ENCODE data around the gene YWHAE. TPM values are rescaled to one million over a fixed set of nuclear protein-coding genes. Genes with fewer than 3 reads are reported as not detected.
A peak's percentile ranks its signal among the peaks of the same experiment; 100 is the strongest.

YWHAE gene
- total and polyA plus RNA-seq, 7 donors, result 641 to 927 (median 820) TPM

GRCh38 chr17:1324201-1324771 lies 75.7 kb downstream of the YWHAE start:
- H3K27me3 ChIP-seq (ENCODE audit: insufficient read depth in 3 of 3, low read length in 2 of 3), result no peaks in the 10 kb centered on the region
- DNase-seq (no peak), ATAC-seq (peak in 1 of 4 donors; percentile 19)
- intact Hi-C loops (cut with DNase I), result no loop called here
- TF ChIP-seq CTCF (IDR thresholded peaks at IDR 0.05), result no peak
- no peak overlapping the region for H3K4me3 ChIP-seq
- no peak overlapping the region for H3K27ac ChIP-seq
- no peaks in the 10 kb centered on the region for H3K4me1 ChIP-seq
- H3K9me3 ChIP-seq, result no peaks in the 10 kb centered on the region
- WGBS, 3 donors, result 75 to 80% (median 79%) methylated on average over 25 to 27 of the region's 27 CpGs
- H3K36me3 ChIP-seq (ENCODE audit: insufficient read depth in 1 of 2, low read depth in 1 of 2), result no peaks in the 10 kb centered on the region

DNA sequence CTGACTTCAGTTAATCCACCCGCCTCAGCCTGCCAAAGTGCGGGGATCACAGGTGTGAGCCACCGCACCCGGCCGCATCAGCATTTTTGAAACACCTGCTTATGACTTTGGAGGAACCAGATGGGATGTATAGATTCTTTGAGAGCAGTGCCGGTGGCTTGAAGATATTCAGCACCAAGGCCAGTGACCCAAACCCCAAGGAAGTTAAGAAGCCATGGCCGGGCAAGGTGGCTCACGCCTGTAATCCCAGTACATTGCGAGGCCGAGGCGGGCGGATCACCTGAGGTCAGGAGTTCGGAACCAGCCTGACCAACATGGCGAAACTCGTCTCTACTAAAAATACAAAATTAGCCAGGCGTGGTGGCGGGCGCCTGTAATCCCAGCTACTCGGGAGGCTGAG lies 76.7 kb downstream of the YWHAE start:
- Histone ChIP-seq H3K4me1 (no peaks in the 10 kb centered on the region), H3K4me3 (no peak overlapping the region), H3K9me3 (no peaks in the 10 kb centered on the region), H3K36me3 (ENCODE audit: insufficient read depth in 1 of 2, low read depth in 1 of 2) (no peaks in the 10 kb centered on the region), H3K27ac (no peak overlapping the region), H3K27me3 (ENCODE audit: insufficient read depth in 3 of 3, low read length in 2 of 3) (no peaks in the 10 kb centered on the region)
- ATAC-seq (no peak), DNase-seq (no peak)
- no peak for TF ChIP-seq CTCF (IDR thresholded peaks at IDR 0.05)
- 73 to 85% (median 75%) methylated on average over 14 to 19 of the region's 19 CpGs for WGBS, 3 donors
- intact Hi-C loops (cut with DNase I), result no loop called here

DNA sequence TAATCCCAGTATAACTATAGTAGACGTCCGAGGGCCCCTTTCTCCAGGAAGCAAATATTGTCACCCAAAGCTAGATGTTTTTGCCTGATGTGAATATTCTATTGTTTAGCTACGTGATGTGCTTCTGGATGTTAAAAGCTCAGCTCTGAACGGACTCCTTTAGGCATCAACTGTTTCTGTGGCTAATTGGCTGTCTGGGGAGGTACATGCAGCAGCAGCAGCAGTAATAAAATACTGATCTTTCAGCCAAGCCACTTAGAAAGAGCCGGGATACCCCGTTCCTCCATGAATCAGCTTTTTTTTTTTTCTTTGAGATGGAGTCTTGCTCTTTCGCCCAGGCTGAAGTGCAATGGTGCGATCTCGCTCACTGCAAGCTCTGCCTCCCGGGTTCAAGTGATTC lies 77.5 kb downstream of the YWHAE start:
- ATAC-seq (no peak), DNase-seq (no peak)
- WGBS, 3 donors, result 50% methylated on average over 10 of the region's 10 CpGs
- Histone ChIP-seq H3K4me3 (no peak overlapping the region), H3K9me3 (no peaks in the 10 kb centered on the region), H3K27me3 (ENCODE audit: insufficient read depth in 3 of 3, low read length in 2 of 3) (peaks cover 0 to 1% (median 0%) of the 10 kb centered on the region in 3 donors), H3K36me3 (ENCODE audit: insufficient read depth in 1 of 2, low read depth in 1 of 2) (no peaks in the 10 kb centered on the region), H3K27ac (no peak overlapping the region), H3K4me1 (no peaks in the 10 kb centered on the region)
- intact Hi-C loops (cut with DNase I), result no loop called here
- TF ChIP-seq CTCF (IDR thresholded peaks at IDR 0.05), result no peak

DNA sequence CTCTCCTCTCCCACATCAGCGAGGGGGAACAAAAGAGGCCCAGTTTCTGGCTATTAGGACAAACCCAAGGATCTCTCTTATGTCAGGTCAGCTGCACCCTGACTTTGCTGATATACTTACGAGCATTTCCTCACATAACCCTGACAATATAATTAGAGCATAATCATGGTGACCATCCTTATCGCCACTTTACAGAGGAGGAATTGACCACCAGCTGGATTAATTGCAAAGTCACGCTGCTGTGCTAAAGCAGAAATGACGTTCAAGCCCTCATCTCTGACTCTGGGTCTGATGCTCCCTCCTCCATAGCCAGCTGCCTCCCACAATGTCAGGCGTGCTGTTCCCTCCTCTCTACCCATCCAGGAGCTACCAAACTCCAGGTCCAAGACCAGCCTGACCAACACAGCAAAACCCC lies 78.0 kb downstream of the YWHAE start:
- intact Hi-C loops (cut with DNase I), result no loop called here
- no peaks in the 10 kb centered on the region for H3K4me1 ChIP-seq
- no peak for TF ChIP-seq CTCF (IDR thresholded peaks at IDR 0.05)
- no peaks in the 10 kb centered on the region for H3K36me3 ChIP-seq (ENCODE audit: insufficient read depth in 1 of 2, low read depth in 1 of 2)
- no peak overlapping the region for H3K27ac ChIP-seq
- DNase-seq, result no peak
- H3K9me3 ChIP-seq, result no peaks in the 10 kb centered on the region
- peaks cover 0 to 6% (median 0%) of the 10 kb centered on the region in 3 donors for H3K27me3 ChIP-seq (ENCODE audit: insufficient read depth in 3 of 3, low read length in 2 of 3)
- no peak overlapping the region for H3K4me3 ChIP-seq
- WGBS, 3 donors, result 33 to 43% (median 33%) methylated on average over 6 of the region's 6 CpGs
- ATAC-seq, result no peak

- DNase-seq (peak; percentile 42 to 67), ATAC-seq (peak in 1 of 4 donors; percentile 13)
- Histone ChIP-seq H3K4me3 (no peak overlapping the region), H3K27ac (no peak overlapping the region), H3K4me1 (no peaks in the 10 kb centered on the region), H3K36me3 (ENCODE audit: insufficient read depth in 1 of 2, low read depth in 1 of 2) (no peaks in the 10 kb centered on the region), H3K27me3 (ENCODE audit: insufficient read depth in 3 of 3, low read length in 2 of 3) (peaks cover 0 to 32% (median 4%) of the 10 kb centered on the region in 3 donors), H3K9me3 (no peaks in the 10 kb centered on the region)
- 32 to 42% (median 42%) methylated on average over 10 of the region's 10 CpGs for WGBS, 3 donors
- intact Hi-C loops (cut with DNase I), result no loop called here
- no peak for TF ChIP-seq CTCF (IDR thresholded peaks at IDR 0.05)
Observed at GRCh38 chr17:1315891-1316403, 84.1 kb downstream of the YWHAE start.

Data from psoas muscle (tissue), 8 donors.